ENCODE measurements around the gene PELI1. TPM values are rescaled to one million over a fixed set of nuclear protein-coding genes. Genes with fewer than 3 reads are reported as not detected.

The PELI1 gene
- total RNA-seq, 1 donor from 2014 or later: 46.4 TPM

- peaks cover 20% of the 10 kb centered on the region for H3K4me1 Mint-ChIP-seq (ENCODE audit: unreplicated experiment)
- no peak for DNase-seq (ENCODE audit: low spot score)
- TF ChIP-seq, protein P1, sequence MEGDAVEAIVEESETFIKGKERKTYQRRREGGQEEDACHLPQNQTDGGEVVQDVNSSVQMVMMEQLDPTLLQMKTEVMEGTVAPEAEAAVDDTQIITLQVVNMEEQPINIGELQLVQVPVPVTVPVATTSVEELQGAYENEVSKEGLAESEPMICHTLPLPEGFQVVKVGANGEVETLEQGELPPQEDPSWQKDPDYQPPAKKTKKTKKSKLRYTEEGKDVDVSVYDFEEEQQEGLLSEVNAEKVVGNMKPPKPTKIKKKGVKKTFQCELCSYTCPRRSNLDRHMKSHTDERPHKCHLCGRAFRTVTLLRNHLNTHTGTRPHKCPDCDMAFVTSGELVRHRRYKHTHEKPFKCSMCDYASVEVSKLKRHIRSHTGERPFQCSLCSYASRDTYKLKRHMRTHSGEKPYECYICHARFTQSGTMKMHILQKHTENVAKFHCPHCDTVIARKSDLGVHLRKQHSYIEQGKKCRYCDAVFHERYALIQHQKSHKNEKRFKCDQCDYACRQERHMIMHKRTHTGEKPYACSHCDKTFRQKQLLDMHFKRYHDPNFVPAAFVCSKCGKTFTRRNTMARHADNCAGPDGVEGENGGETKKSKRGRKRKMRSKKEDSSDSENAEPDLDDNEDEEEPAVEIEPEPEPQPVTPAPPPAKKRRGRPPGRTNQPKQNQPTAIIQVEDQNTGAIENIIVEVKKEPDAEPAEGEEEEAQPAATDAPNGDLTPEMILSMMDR (IDR thresholded peaks at IDR 0.05; ENCODE audit: unreplicated experiment): no peak
Observed at GRCh38 chr2:64189167-64189566, 44.9 kb upstream of the PELI1 start.

DNA sequence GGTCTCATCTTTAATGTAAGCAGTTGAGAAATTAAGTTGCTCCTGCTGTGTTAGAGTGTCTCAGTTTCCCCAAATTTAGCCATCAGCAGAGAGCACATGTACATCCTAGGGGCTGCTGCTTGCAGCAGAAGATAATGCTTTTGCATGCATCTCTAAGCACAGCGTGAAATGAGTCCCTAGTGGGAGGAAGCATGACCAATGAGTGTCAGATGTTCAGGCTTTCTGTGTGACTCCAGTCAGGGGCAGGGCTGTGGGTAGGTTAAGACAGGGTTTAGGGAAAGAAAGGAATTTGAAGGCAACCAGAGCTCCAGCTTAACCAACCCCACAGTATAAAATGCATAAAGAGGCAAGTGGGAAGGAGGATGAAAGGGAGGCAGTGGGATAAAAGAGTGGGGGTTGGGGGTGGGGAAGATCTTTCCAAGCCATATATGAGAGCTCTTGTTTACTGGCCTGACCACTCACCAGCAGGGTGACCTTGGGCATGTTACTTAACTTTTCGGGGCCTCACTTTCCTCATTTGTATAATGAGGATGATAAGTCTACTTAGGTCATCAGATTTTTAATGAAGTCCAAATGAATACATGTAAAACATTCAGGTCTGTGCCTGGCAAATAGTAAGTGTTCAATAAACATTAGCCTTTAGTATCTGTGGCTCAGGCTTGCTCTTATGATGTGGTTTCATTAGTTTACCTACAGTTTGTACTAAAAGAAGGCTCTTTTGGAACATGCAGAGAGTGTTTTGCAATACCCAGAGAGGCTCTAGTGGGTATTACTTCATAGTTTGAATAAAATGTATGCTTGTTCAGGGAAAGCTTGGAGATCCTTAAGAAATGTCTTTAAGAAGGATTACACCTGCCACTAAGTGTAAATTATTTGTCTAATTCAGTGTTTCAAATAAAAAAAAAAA, 42.7 kb upstream of the PELI1 start:
- TF ChIP-seq, protein P1 (IDR thresholded peaks at IDR 0.05; ENCODE audit: unreplicated experiment): no peak
- peaks cover 13% of the 10 kb centered on the region for H3K4me1 Mint-ChIP-seq (ENCODE audit: unreplicated experiment)
- no peaks in the 10 kb centered on the region for H3K36me3 Mint-ChIP-seq (ENCODE audit: low read depth, unreplicated experiment)
- H3K4me3 Mint-ChIP-seq (ENCODE audit: unreplicated experiment): no peak overlapping the region
- peaks cover 4% of the 10 kb centered on the region for H3K27me3 Mint-ChIP-seq (ENCODE audit: unreplicated experiment)
- H3K9me3 Mint-ChIP-seq (ENCODE audit: unreplicated experiment): peaks cover 4% of the 10 kb centered on the region
- H3K27ac Mint-ChIP-seq (ENCODE audit: unreplicated experiment): no peak overlapping the region
- DNase-seq (ENCODE audit: low spot score): no peak

More at GRCh38 chr2:64189167-64189566, 44.9 kb upstream of the PELI1 start:
- Mint-ChIP-seq H3K9me3 (ENCODE audit: unreplicated experiment) (peaks cover 4% of the 10 kb centered on the region), H3K36me3 (ENCODE audit: low read depth, unreplicated experiment) (no peaks in the 10 kb centered on the region), H3K4me3 (ENCODE audit: unreplicated experiment) (no peak overlapping the region), H3K27ac (ENCODE audit: unreplicated experiment) (no peak overlapping the region), H3K27me3 (ENCODE audit: unreplicated experiment) (peaks cover 7% of the 10 kb centered on the region)

DNA sequence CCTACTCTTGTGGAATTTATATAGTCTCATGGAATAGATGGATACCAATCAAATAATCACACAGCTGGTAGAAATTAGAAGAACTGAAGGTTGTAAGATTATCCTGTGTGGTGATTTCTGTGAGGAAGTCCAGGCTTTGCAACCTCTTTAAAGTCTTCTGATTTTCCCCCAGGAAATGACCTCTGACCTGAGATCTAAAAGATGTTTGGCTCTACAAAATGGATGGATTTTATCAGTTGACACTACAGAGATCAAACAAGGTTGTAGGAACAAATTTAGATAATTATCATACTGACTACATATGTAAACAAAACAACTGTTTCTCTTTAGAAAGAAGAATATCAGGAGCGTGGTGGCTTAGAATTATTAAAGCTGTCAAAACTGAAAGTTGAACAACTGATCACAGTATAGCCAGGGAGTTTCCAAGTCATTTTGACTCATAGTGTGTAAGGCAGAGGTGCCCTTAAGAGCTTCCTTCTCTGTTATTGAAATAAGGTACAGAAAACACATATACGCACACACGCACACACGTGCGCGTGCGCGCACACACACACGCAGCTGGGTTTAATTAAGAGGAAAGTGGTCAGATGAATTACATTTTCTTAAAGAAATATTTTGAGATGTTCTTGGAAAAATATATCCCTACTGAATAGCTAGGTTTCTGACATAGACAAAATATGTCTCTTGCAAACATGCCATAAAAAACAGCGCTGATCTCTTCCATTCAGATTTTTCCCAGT, 35.5 kb upstream of the PELI1 start:
- Mint-ChIP-seq H3K27me3 (ENCODE audit: unreplicated experiment) (no peaks in the 10 kb centered on the region), H3K27ac (ENCODE audit: unreplicated experiment) (no peak overlapping the region), H3K9me3 (ENCODE audit: unreplicated experiment) (no peaks in the 10 kb centered on the region), H3K4me3 (ENCODE audit: unreplicated experiment) (no peak overlapping the region), H3K4me1 (ENCODE audit: unreplicated experiment) (peaks cover 10% of the 10 kb centered on the region), H3K36me3 (ENCODE audit: low read depth, unreplicated experiment) (no peaks in the 10 kb centered on the region)
- no peak for DNase-seq (ENCODE audit: low spot score)
- TF ChIP-seq, protein P1 (IDR thresholded peaks at IDR 0.05; ENCODE audit: unreplicated experiment): no peak

GRCh38 chr2:64177315-64177714, 33.1 kb upstream of the PELI1 start:
- Mint-ChIP-seq H3K36me3 (ENCODE audit: low read depth, unreplicated experiment) (no peaks in the 10 kb centered on the region), H3K27ac (ENCODE audit: unreplicated experiment) (no peak overlapping the region)

More at GRCh38 chr2:64177315-64177714, 33.1 kb upstream of the PELI1 start:
- Mint-ChIP-seq H3K4me3 (ENCODE audit: unreplicated experiment) (no peak overlapping the region), H3K27me3 (ENCODE audit: unreplicated experiment) (no peaks in the 10 kb centered on the region), H3K9me3 (ENCODE audit: unreplicated experiment) (no peaks in the 10 kb centered on the region), H3K4me1 (ENCODE audit: unreplicated experiment) (peaks cover 10% of the 10 kb centered on the region)
- TF ChIP-seq, protein P1 (IDR thresholded peaks at IDR 0.05; ENCODE audit: unreplicated experiment): no peak
- no peak for DNase-seq (ENCODE audit: low spot score)

All from endothelial cell (in vitro differentiated cells).